Breast epithelium (tissue), 4 donors: ENCODE data around the gene RASD2. TPM values are rescaled to one million over a fixed set of nuclear protein-coding genes. Genes with fewer than 3 reads are reported as not detected.

Source experiments
- DNase-seq, 2 donors: peaks; one replicate each; pipeline ENCODE4 v3.0.0-alpha.2; 2019; ENCODE audit warnings: low spot score in 2 of 2
- H3K27ac ChIP-seq, 2 donors: fragments of 200-600 bp; sonication (generic) in 1 of 2; one replicate each; pipeline ENCODE4 v1.5.1; 2016 to 2019; ENCODE audit warnings: mild to moderate bottlenecking in 1 of 2
- H3K27me3 ChIP-seq, 2 donors: fragments of 200-600 bp; sonication (generic) in 1 of 2; one replicate each; pipeline versions ENCODE4 v1.5.1 to v1.6.0; 2017 to 2019; ENCODE audit warnings: control low read depth in 1 of 2, mild to moderate bottlenecking in 1 of 2
- H3K36me3 ChIP-seq: fragments of 200-600 bp; one replicate; pipeline ENCODE4 v1.5.1; 2019
- H3K4me1 ChIP-seq, 2 donors: fragments of 200-600 bp; sonication (generic); one replicate each; pipeline ENCODE4 v1.5.1; 2016 to 2019; ENCODE audit warnings: control low read depth in 1 of 2
- H3K4me3 ChIP-seq, 3 donors: fragments of 200-600 bp; sonication (generic); 1 replicate in 2 of 3; 2 replicates in 1 of 3; pipeline ENCODE4 v1.5.1; 2016 to 2019; ENCODE audit warnings: mild to moderate bottlenecking in 3 of 3, moderate library complexity in 2 of 3
- H3K9me3 ChIP-seq, 2 donors: fragments of 200-600 bp; sonication (generic) in 1 of 2; one replicate each; pipeline ENCODE4 v1.5.1; 2016 to 2019; ENCODE audit warnings: control low read depth in 1 of 2
- POLR2A ChIP-seq: fragments of 450-650 bp; IDR thresholded peaks from one replicate; pipeline ENCODE4 v1.6.1; 2016; ENCODE audit warnings: antibody characterized with exemption, mild to moderate bottlenecking, moderate library complexity
- POLR2AphosphoS5 ChIP-seq, 3 donors: sonication (generic); formaldehyde crosslinking; IDR thresholded peaks; one replicate each; pipeline ENCODE4 v1.6.1; 2017; ENCODE audit warnings: antibody characterized with exemption in 3 of 3
- intact Hi-C: fragments of 100-400 bp; cut with DNase I; formaldehyde crosslinking; loops from one replicate; pipeline ENCODE4 v1.15.1; 2023; ENCODE audit warnings: low total_unique reads
- total RNA-seq, 3 donors: library from RNA; depleted of rRNA; stranded (reverse); fragments of >200 nt; gene quantifications; one replicate each; pipeline ENCODE4 v1.1.0, GENCODE V29; 2016
- TF ChIP-seq, protein P1 (sequence below), 3 donors: fragments of 450-650 bp; IDR thresholded peaks; one replicate each; pipeline ENCODE4 v1.5.1; 2016 to 2017; ENCODE audit warnings: antibody characterized with exemption in 3 of 3, mild to moderate bottlenecking in 3 of 3, moderate library complexity in 3 of 3

The RASD2 gene
- total RNA-seq, 3 donors from 2014 or later, result 0.16 to 1.3 (median 0.88) TPM

DNA sequence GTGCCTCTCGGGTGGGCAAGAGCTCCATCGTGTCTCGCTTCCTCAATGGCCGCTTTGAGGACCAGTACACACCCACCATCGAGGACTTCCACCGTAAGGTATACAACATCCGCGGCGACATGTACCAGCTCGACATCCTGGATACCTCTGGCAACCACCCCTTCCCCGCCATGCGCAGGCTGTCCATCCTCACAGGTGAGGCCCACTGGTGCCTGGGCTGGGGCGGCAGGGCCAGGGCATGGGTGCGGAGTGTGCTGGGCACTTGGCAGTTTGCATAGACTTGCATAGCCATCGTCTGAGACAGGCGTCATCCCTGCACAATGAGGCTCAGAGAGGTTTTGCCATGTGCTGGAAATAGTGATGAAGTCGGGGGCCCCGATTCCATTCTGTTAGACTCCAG, 6.3 kb downstream of the RASD2 start:
- H3K4me3 ChIP-seq, result no peak overlapping the region
- no peak for DNase-seq
- no peaks in the 10 kb centered on the region for H3K27me3 ChIP-seq
- H3K4me1 ChIP-seq, result no peaks in the 10 kb centered on the region
- no peak overlapping the region for H3K27ac ChIP-seq
- H3K36me3 ChIP-seq, result no peaks in the 10 kb centered on the region
- intact Hi-C loops, result no loop called here
- H3K9me3 ChIP-seq, result no peaks in the 10 kb centered on the region
- TF ChIP-seq POLR2AphosphoS5 (IDR thresholded peaks at IDR 0.05) (no peak), POLR2A (no peak)
- TF ChIP-seq, protein P1, sequence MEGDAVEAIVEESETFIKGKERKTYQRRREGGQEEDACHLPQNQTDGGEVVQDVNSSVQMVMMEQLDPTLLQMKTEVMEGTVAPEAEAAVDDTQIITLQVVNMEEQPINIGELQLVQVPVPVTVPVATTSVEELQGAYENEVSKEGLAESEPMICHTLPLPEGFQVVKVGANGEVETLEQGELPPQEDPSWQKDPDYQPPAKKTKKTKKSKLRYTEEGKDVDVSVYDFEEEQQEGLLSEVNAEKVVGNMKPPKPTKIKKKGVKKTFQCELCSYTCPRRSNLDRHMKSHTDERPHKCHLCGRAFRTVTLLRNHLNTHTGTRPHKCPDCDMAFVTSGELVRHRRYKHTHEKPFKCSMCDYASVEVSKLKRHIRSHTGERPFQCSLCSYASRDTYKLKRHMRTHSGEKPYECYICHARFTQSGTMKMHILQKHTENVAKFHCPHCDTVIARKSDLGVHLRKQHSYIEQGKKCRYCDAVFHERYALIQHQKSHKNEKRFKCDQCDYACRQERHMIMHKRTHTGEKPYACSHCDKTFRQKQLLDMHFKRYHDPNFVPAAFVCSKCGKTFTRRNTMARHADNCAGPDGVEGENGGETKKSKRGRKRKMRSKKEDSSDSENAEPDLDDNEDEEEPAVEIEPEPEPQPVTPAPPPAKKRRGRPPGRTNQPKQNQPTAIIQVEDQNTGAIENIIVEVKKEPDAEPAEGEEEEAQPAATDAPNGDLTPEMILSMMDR (IDR thresholded peaks at IDR 0.05), result no peak

DNA sequence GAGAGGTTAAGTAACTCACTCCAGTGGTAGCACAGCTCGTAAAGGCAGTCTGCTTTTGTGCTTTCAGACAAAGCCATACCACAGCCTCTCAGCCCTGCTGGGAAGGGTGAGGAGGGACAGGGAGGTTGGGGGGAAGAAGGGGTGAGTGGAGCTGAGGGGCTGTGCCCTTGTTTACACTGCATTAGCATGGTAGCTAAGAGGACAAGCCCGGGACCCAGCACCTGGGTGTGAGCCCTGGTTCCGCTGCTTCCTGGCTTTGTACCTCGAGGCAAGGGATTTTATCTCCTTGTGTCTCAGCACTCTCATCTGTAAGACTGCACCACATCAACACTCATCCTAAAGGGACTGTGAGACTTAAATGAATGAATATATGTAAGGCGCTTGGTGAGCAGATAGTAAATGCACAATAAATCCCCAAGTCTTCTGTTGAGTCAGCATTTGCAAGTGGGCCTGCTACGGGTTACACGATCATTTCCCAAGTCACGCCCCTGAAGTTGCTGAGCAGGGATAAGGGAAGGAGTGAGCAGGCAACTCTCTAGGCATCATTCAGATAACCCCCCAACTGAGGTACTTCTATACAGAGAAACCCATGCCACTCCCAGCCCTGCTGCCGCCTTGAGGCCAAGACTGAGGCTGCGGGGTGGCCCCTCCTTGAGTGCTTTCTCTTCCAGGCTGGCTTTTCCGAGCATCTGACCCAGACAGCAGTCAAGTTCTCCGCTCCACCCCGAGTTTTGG, 7.5 kb downstream of the RASD2 start:
- TF ChIP-seq, protein P1 (IDR thresholded peaks at IDR 0.05), result no peak
- TF ChIP-seq POLR2AphosphoS5 (IDR thresholded peaks at IDR 0.05) (no peak), POLR2A (no peak)
- Histone ChIP-seq H3K27me3 (no peaks in the 10 kb centered on the region), H3K27ac (no peak overlapping the region), H3K36me3 (no peaks in the 10 kb centered on the region), H3K4me1 (no peaks in the 10 kb centered on the region), H3K9me3 (no peaks in the 10 kb centered on the region), H3K4me3 (no peak overlapping the region)
- DNase-seq, result no peak
- intact Hi-C loops, result no loop called here

DNA sequence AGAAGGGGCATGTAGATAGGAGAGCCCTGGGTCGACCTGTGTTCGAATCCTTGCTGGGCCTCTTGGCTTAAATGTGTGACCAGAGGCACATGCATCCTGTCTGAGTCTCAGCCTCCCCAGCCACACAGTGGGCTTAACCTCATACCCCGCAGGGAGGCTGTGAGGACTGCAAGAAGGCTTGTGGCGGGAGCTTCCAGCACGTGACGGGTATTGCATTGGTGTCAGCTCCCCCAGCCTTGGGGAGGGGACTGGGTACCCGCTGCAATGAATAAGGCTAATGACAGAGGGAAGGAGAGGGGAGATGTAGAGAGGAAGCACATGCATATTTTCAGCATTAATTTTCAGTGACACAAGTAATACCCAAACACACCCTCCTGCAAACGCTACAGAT, 8.1 kb downstream of the RASD2 start:
- Histone ChIP-seq H3K36me3 (no peaks in the 10 kb centered on the region), H3K27ac (no peak overlapping the region), H3K4me3 (no peak overlapping the region), H3K9me3 (no peaks in the 10 kb centered on the region), H3K4me1 (no peaks in the 10 kb centered on the region), H3K27me3 (no peaks in the 10 kb centered on the region)
- intact Hi-C loops, result no loop called here
- no peak for DNase-seq
- TF ChIP-seq POLR2AphosphoS5 (IDR thresholded peaks at IDR 0.05) (no peak), POLR2A (no peak)
- TF ChIP-seq, protein P1 (IDR thresholded peaks at IDR 0.05), result no peak

DNA sequence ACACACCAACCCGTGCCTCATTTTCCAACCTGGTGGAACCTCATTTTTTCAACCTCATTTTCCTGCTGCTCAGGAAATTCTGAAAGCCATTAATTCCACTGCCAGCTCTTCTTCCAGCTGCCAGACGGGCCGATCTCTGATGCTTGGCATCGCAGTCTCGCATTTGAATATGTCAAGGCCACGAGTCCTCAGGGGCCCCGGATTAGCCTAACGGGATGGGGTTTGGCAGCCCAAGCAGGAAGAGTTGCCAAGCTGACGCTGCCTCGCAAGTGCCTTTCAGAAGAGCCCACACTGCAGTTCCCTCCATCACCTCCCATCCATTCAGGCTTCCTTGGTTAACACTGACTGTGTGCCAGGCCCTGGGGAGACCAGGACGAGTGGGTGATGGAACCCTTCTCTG, 8.7 kb downstream of the RASD2 start:
- DNase-seq, result no peak
- no peak overlapping the region for H3K4me3 ChIP-seq

DNA sequence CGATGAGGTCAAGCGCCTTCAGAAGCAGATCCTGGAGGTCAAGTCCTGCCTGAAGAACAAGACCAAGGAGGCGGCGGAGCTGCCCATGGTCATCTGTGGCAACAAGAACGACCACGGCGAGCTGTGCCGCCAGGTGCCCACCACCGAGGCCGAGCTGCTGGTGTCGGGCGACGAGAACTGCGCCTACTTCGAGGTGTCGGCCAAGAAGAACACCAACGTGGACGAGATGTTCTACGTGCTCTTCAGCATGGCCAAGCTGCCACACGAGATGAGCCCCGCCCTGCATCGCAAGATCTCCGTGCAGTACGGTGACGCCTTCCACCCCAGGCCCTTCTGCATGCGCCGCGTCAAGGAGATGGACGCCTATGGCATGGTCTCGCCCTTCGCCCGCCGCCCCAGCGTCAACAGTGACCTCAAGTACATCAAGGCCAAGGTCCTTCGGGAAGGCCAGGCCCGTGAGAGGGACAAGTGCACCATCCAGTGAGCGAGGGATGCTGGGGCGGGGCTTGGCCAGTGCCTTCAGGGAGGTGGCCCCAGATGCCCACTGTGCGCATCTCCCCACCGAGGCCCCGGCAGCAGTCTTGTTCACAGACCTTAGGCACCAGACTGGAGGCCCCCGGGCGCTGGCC, 11.0 kb downstream of the RASD2 start:
- Histone ChIP-seq H3K27ac (no peak overlapping the region), H3K4me3 (no peak overlapping the region), H3K4me1 (no peaks in the 10 kb centered on the region), H3K9me3 (no peaks in the 10 kb centered on the region), H3K36me3 (no peaks in the 10 kb centered on the region), H3K27me3 (no peaks in the 10 kb centered on the region)
- TF ChIP-seq POLR2A (no peak), POLR2AphosphoS5 (IDR thresholded peaks at IDR 0.05) (no peak)
- TF ChIP-seq, protein P1 (IDR thresholded peaks at IDR 0.05), result no peak
- intact Hi-C loops, result no loop called here
- DNase-seq, result no peak

More for the DNA sequence above, 8.7 kb downstream of the RASD2 start:
- Histone ChIP-seq H3K27ac (no peak overlapping the region), H3K4me1 (no peaks in the 10 kb centered on the region), H3K36me3 (no peaks in the 10 kb centered on the region), H3K27me3 (no peaks in the 10 kb centered on the region), H3K9me3 (no peaks in the 10 kb centered on the region)
- TF ChIP-seq POLR2A, result no peak
- TF ChIP-seq POLR2AphosphoS5 (IDR thresholded peaks at IDR 0.05), result no peak
- TF ChIP-seq, protein P1 (IDR thresholded peaks at IDR 0.05), result no peak
- intact Hi-C loops, result no loop called here
